Brain microvascular endothelial cell (primary cell): ENCODE data around the gene TOX3.

Source experiments
- DNase-seq: peaks from one replicate; pipeline ENCODE4 v3.0.0-alpha.2; 2020
- H3K27ac ChIP-seq: fragments of 250-450 bp; sonication (Bioruptor Pico); 2 replicates; pipeline ENCODE4 v1.5.1; 2020; ENCODE audit warnings: mild to moderate bottlenecking, moderate library complexity
- H3K27me3 ChIP-seq: fragments of 250-450 bp; sonication (Bioruptor Pico); replicated peaks from 2 replicates; pipeline ENCODE4 v1.5.1; 2020; ENCODE audit warnings: mild to moderate bottlenecking
- H3K36me3 ChIP-seq: fragments of 250-450 bp; sonication (Bioruptor Pico); replicated peaks from 2 replicates; pipeline ENCODE4 v1.5.1; 2020; ENCODE audit warnings: mild to moderate bottlenecking
- H3K4me3 ChIP-seq: 2 replicates; pipeline ENCODE4 v1.5.1; 2011; ENCODE audit warnings: low read depth, mild to moderate bottlenecking, control low read depth, low read length, moderate library complexity
- in situ Hi-C: cut with HindIII; loops from 2 replicates; pipeline ENCODE4 v1.10.0; 2017; ENCODE audit warnings: low sequenced_read_pairs, low pct_ligation_motif_present
- TF ChIP-seq, protein P1 (sequence below): IDR thresholded peaks from 2 replicates; pipeline ENCODE4 v1.5.1; 2011; ENCODE audit warnings: low read depth, mild to moderate bottlenecking, moderate library complexity, low read length, control low read depth, inconsistent platforms; ENCODE audit errors: missing control alignments

Gene TOX3

DNA sequence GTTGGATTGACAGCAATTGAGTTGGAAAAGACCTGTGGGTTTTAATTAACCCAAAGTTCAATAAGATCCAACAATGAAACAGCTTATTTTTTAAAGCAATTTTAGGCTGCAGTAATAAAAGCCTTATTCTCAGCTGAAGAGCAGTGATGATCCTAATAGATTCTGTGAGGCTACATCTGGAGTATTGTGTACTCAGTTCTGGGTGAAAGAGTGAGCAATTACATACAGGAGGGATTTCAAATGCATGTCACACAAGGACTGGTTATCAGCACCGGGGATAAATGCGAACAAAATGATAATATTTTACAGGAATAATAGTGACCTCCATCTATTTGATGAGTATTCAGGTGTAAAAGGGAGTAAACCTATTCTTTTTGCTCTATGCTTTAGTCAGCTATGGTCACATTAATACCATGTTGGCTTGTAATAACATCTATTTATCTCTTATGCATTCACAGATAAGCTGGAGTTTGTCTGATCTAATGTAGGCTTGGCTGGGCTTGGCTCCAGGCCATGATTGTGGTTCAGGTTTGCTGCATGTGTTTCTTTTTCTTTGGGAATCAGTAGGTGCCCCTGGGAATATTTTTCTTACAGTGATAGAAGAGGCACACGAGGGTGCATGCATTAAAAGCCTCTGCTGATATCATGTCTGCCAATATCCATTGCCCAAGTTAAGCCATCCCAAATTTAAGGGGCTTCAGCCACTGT, 22.2 kb upstream of the TOX3 start:
- DNase-seq, result no peak

DNA sequence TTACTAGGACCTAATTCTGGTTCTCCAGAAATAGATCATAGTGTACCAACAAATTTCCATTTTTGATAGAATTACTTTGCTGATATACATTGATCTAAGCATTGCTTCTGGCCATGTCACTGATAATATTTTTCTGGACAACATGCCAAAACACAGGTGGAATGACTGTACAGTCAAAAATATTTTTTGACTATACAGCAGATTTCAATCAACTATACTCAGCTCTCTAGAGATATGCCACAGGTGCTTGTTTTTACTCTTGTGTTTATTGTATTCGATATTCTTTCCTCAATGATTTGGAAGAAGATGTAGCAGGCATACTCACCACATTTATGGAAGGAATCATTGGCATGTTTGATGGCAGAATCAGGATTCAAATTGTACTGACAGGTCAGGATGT, 21.6 kb upstream of the TOX3 start:
- Histone ChIP-seq H3K27me3 (no peaks in the 10 kb centered on the region), H3K27ac (no peak overlapping the region), H3K36me3 (no peaks in the 10 kb centered on the region), H3K4me3 (no peak overlapping the region)
- TF ChIP-seq, protein P1, sequence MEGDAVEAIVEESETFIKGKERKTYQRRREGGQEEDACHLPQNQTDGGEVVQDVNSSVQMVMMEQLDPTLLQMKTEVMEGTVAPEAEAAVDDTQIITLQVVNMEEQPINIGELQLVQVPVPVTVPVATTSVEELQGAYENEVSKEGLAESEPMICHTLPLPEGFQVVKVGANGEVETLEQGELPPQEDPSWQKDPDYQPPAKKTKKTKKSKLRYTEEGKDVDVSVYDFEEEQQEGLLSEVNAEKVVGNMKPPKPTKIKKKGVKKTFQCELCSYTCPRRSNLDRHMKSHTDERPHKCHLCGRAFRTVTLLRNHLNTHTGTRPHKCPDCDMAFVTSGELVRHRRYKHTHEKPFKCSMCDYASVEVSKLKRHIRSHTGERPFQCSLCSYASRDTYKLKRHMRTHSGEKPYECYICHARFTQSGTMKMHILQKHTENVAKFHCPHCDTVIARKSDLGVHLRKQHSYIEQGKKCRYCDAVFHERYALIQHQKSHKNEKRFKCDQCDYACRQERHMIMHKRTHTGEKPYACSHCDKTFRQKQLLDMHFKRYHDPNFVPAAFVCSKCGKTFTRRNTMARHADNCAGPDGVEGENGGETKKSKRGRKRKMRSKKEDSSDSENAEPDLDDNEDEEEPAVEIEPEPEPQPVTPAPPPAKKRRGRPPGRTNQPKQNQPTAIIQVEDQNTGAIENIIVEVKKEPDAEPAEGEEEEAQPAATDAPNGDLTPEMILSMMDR, result no peak
- in situ Hi-C loops, result no loop called here
- DNase-seq, result no peak

More for the DNA sequence above, 22.2 kb upstream of the TOX3 start:
- Histone ChIP-seq H3K27me3 (no peaks in the 10 kb centered on the region), H3K36me3 (no peaks in the 10 kb centered on the region), H3K4me3 (no peak overlapping the region), H3K27ac (no peak overlapping the region)
- in situ Hi-C loops, result no loop called here
- TF ChIP-seq, protein P1, result no peak

DNA sequence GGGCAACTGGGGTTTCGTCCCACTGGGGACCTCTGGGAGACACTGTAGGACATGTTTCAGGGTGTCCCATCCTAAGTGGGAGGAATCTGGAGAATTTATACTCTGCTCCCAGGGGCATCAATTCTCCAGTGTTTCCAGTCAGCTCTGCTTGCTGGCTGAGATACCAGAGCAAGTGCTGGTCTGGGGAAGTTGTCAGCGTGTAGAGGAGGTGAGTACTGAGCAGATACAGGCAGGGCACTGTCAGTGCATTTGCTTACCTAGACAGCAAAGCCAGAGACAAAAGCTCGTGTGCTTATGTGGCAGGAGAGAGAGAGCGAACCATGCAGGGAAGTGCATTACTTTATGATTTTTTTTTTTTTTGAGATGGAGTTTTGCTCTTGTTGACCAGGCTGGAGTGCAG, 20.2 kb upstream of the TOX3 start:
- no peak overlapping the region for H3K4me3 ChIP-seq
- H3K36me3 ChIP-seq, result no peaks in the 10 kb centered on the region
- DNase-seq, result no peak
- in situ Hi-C loops, result no loop called here
- no peaks in the 10 kb centered on the region for H3K27me3 ChIP-seq
- TF ChIP-seq, protein P1, result no peak
- no peak overlapping the region for H3K27ac ChIP-seq

DNA sequence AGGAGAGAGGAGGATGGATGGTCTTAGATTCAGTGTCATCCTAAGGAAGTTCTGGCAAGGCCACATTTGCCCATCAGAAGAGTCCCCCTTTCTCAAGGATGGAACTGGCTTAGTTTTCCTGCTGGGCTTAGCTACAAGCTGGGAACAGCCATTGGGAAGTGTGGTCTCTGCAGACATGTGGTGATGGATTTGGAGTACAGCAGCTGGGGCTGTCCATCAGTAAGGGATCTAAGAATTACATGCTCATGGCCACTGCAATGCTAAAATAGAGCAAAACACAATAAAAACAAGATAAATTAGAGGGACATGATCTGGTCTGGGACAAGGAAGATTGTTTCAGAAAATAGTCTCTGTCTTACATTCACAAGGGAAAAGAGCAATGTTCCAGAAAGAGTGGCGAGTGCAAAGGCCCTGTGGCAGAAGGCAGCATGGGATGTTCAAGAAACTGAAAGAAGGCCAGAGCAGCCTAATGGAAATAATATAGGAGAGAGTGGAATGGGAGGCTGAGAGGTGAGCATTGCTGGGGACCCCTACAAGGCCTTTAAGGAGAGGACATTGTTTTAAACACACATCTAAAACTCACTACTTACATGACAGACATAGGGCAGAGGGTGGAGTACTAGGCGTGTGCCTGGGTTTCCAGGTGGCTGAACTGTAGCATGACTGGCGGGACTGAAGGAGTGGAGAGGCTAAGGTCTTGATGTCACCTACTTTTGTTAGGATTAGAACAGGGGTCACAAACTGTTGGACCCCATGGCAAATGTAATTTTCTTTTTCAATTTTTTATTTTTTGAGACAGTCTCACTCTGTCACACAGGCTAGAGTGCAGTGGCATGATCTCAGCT, 17.0 kb upstream of the TOX3 start:
- in situ Hi-C loops, result no loop called here
- TF ChIP-seq, protein P1, result no peak
- no peaks in the 10 kb centered on the region for H3K36me3 ChIP-seq

DNA sequence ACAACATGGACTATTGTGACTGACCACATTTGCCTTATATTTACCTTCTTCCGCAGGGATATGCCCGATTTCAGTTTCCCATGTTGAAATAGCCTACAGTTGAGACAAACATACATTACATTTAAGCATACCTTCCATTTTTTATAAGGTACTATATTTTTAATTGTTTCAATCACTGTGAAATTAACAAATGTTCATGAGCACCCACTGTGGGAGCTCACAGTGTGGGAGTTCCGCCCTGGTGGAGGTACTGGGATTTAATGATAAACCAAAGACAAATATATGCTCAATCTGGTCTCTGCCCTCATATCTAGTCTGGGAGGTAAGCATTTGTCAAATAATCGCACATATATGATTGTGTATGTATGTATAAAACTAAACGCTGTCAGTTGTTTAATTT, 15.8 kb upstream of the TOX3 start:
- DNase-seq, result no peak
- H3K27ac ChIP-seq, result no peak overlapping the region
- no peaks in the 10 kb centered on the region for H3K27me3 ChIP-seq
- no peaks in the 10 kb centered on the region for H3K36me3 ChIP-seq
- in situ Hi-C loops, result no loop called here
- H3K4me3 ChIP-seq, result no peak overlapping the region
- TF ChIP-seq, protein P1, result no peak

More for the DNA sequence above, 17.0 kb upstream of the TOX3 start:
- DNase-seq, result no peak
- H3K27ac ChIP-seq, result no peak overlapping the region
- H3K27me3 ChIP-seq, result no peaks in the 10 kb centered on the region
- no peak overlapping the region for H3K4me3 ChIP-seq
